Common myeloid progenitor, CD34-positive (primary cell): Measurements from ENCODE around the gene ETS1.

Source experiments
- CTCF ChIA-PET: fragments of 350-600 bp; sonication (Branson Sonifier 250); formaldehyde crosslinking; loops from one replicate; lab custom pipeline; 2021; ENCODE audit warnings: antibody characterized with exemption; lab: Charles Lee
- POLR2A ChIA-PET: fragments of 350-600 bp; sonication (Branson Sonifier 250); formaldehyde crosslinking; loops from one replicate; lab custom pipeline; 2021; ENCODE audit warnings: antibody characterized with exemption; lab: Charles Lee
- DNase-seq, 3 donors: peaks; one replicate each; pipeline versions ENCODE4 v3.0.0 to v3.0.0-alpha.2; 2013
- H3K27ac ChIP-seq, 2 experiments: 1 replicate in 1 of 2; 2 replicates in 1 of 2; pipeline ENCODE4 v1.7.0; 2013; ENCODE audit warnings: inconsistent platforms in 2 of 2, low read length in 2 of 2, mild to moderate bottlenecking in 2 of 2, low read depth in 1 of 2, moderate library complexity in 1 of 2; ENCODE audit not compliant: severe bottlenecking in 2 of 2, insufficient read depth in 1 of 2, poor library complexity in 1 of 2
- H3K27me3 ChIP-seq, 5 experiments: replicated peaks in 2 of 5; 1 replicate in 3 of 5; 2 replicates in 2 of 5; pipeline versions ENCODE4 v1.6.1 to v1.7.0; 2013; ENCODE audit warnings: low read length in 4 of 5, mild to moderate bottlenecking in 2 of 5, moderate library complexity in 2 of 5, inconsistent platforms in 1 of 5; ENCODE audit not compliant: insufficient read depth in 5 of 5, control insufficient read depth in 4 of 5
- H3K36me3 ChIP-seq, 4 experiments: 1 replicate in 2 of 4; 2 replicates in 2 of 4; pipeline versions ENCODE4 v1.6.1 to v1.7.0; 2013; ENCODE audit warnings: low read length in 3 of 4, control low read depth in 1 of 4, mild to moderate bottlenecking in 1 of 4; ENCODE audit not compliant: control insufficient read depth in 4 of 4, insufficient read depth in 4 of 4
- H3K4me1 ChIP-seq, 4 experiments: 1 replicate in 3 of 4; 2 replicates in 1 of 4; pipeline versions ENCODE4 v1.6.1 to v1.7.1; 2013; ENCODE audit warnings: low read length in 3 of 4, mild to moderate bottlenecking in 3 of 4, control low read depth in 1 of 4, inconsistent platforms in 1 of 4, moderate library complexity in 1 of 4; ENCODE audit not compliant: control insufficient read depth in 4 of 4, insufficient read depth in 4 of 4; ENCODE audit errors: control extremely low read depth in 1 of 4
- H3K4me3 ChIP-seq, 7 experiments: 1 replicate in 4 of 7; 2 replicates in 3 of 7; pipeline versions ENCODE4 v1.5.1 to v1.7.0; 2013; ENCODE audit warnings: mild to moderate bottlenecking in 7 of 7, low read length in 6 of 7, moderate library complexity in 6 of 7, inconsistent platforms in 2 of 7, low read depth in 2 of 7, control low read depth in 1 of 7; ENCODE audit not compliant: insufficient read depth in 4 of 7, control insufficient read depth in 1 of 7; ENCODE audit errors: extremely low read depth in 1 of 7
- H3K9me3 ChIP-seq, 5 experiments: 1 replicate in 4 of 5; 2 replicates in 1 of 5; pipeline versions ENCODE4 v1.6.1 to v1.7.1; 2013; ENCODE audit warnings: low read length in 4 of 5, mild to moderate bottlenecking in 2 of 5, inconsistent platforms in 1 of 5, low read depth in 1 of 5, moderate library complexity in 1 of 5; ENCODE audit not compliant: control insufficient read depth in 4 of 5, insufficient read depth in 2 of 5; ENCODE audit errors: control extremely low read depth in 1 of 5
- WGBS: methylation state at CpG from one replicate; pipeline ENCODE4 v1.1.5; 2013; ENCODE audit not compliant: insufficient coverage; 5-methylcytosine and 5-hydroxymethylcytosine counted together

The ETS1 gene

DNA sequence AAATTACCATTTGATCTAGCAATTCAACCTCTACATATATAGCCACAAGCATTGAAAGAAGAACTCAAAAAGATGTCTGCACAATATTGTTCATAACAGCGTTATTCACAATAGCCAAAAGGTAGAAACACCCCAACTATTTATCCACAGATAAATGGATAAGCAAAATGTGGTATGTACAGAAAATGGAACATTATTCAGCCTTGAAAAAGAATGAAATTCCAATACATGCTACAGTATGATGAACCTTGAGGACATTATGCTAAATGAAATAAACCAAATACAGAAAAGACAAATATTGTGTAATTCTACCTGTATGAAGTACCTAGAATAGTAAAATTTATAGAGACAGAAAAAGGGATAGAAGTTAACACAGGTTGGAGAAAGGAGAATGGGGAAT is 2.6 kb upstream of the ETS1 start:
- no peak overlapping the region for H3K4me3 ChIP-seq
- DNase-seq, result no peak
- WGBS, result no CpG with 5 or more reads among the region's 1 CpG
- H3K9me3 ChIP-seq, result no peaks in the 10 kb centered on the region
- H3K27ac ChIP-seq, result no peak overlapping the region
- CTCF ChIA-PET, result interaction anchor here (0.9 kb wide), 1 partner anchor 17 kb away, joined by 3 read pairs; no protein-coding TSS in a partner anchor
- peaks cover 0 to 6% (median 4%) of the 10 kb centered on the region in 4 experiments for H3K4me1 ChIP-seq
- no peaks in the 10 kb centered on the region for H3K27me3 ChIP-seq
- POLR2A ChIA-PET, result interaction anchor here (0.7 kb wide), 1 partner anchor 34 kb away, joined by 5 read pairs; no protein-coding TSS in a partner anchor
- H3K36me3 ChIP-seq, result no peaks in the 10 kb centered on the region

DNA sequence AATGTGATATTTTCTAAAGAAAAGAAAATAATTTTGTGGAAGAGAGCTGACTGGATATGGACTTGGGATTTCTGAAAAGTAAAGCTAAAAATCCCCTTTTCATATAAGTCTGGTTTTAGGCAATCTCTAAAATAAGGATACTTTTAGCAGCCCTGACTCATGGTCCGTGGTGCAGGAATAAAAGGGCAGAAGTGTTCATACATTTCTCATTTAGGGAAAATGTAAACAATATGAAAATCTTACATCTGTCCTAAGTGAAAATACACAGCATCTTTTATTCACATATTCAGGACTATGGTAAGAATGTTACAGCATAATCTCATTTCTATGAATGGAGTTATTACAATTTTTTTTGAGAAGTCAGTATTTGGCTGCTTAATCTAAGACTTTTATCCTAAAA is 735 bp upstream of the ETS1 start:
- Histone ChIP-seq H3K27ac (no peak overlapping the region), H3K9me3 (no peaks in the 10 kb centered on the region), H3K4me1 (peaks cover under 1 to 5% (median 3%) of the 10 kb centered on the region in 4 experiments), H3K4me3 (no peak overlapping the region), H3K27me3 (no peaks in the 10 kb centered on the region), H3K36me3 (no peaks in the 10 kb centered on the region)
- ChIA-PET CTCF (interaction anchor here (1.3 kb wide), 1 partner anchor 63 kb away, joined by 3 read pairs; no protein-coding TSS in a partner anchor), POLR2A (no interaction called here)
- DNase-seq, result no peak
- no CpG with 5 or more reads among the region's 1 CpG for WGBS

DNA sequence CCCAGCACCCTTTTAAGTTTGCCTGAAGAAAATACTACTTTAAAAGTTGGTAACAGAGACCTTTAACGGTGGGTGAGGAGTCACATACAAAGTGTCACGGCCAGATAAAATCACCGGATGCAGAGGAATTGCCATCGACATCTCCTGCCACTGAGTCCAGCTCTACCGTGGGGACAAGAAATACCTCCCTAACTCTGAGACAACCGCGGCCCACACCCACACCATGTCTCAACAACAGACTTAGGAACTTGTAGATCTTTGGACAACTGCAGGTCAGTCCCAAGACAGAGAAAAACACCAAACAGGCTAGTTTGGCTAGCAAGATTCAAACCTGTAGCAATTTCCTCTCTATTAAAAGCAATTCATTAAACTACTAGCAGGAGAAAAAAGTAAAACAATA is 669 bp downstream of the ETS1 start:
- no peak for DNase-seq
- CTCF ChIA-PET, result interaction anchor here (1.3 to 1.5 kb wide), 2 partner anchors 14 to 62 kb away, joined by 3 to 4 read pairs; no protein-coding TSS in a partner anchor
- H3K27me3 ChIP-seq, result no peaks in the 10 kb centered on the region
- WGBS, result 95% methylated on average over 6 of the region's 7 CpGs
- H3K27ac ChIP-seq, result no peak overlapping the region
- no peaks in the 10 kb centered on the region for H3K36me3 ChIP-seq
- H3K9me3 ChIP-seq, result no peaks in the 10 kb centered on the region
- H3K4me3 ChIP-seq, result no peak overlapping the region
- POLR2A ChIA-PET, result no interaction called here
- peaks cover 2 to 9% (median 5%) of the 10 kb centered on the region in 4 experiments for H3K4me1 ChIP-seq

DNA sequence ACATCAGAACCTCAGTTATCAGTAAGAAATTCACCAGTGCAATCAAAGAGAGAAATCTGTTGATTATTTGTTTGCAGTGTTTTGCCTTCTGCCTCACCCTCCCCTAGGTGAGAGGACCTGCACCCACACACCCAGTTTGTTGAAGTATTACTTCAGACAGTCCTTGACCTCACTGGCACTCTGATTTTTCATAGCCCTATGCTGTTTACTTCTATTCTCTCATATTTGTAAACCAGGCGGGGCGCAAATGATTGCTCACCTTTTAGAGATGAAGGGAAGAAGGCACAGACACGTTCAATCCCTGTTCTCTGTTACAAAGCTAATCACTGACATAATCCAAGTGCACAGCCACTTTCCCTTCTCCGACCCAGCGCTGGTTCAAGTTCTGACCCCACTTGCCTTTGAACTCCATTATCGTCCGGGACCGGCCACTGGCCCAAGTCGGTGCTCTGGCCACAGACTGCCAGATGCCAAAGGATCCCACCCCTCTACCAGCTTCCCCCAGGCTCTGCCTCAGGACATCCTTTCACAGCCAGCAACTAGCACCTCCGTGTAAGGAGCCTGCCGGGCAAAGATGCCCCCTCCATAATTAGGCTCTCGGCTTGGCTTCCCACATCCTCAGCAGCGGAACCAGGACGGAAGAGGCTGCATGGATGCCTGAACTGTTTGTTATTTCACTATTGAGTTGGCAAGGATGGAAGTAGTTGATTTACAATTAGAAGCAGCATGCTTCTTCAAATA is 1.7 kb downstream of the ETS1 start:
- no peaks in the 10 kb centered on the region for H3K36me3 ChIP-seq
- H3K27ac ChIP-seq, result no peak overlapping the region
- CTCF ChIA-PET, result interaction anchor here (1.5 kb wide), 1 partner anchor 13 kb away, joined by 4 read pairs; no protein-coding TSS in a partner anchor
- H3K9me3 ChIP-seq, result no peaks in the 10 kb centered on the region
- POLR2A ChIA-PET, result no interaction called here
- no peak for DNase-seq
- H3K4me1 ChIP-seq, result peaks cover 2 to 9% (median 5%) of the 10 kb centered on the region in 4 experiments
- no peaks in the 10 kb centered on the region for H3K27me3 ChIP-seq
- 87% methylated on average over 7 of the region's 14 CpGs for WGBS
- no peak overlapping the region for H3K4me3 ChIP-seq

DNA sequence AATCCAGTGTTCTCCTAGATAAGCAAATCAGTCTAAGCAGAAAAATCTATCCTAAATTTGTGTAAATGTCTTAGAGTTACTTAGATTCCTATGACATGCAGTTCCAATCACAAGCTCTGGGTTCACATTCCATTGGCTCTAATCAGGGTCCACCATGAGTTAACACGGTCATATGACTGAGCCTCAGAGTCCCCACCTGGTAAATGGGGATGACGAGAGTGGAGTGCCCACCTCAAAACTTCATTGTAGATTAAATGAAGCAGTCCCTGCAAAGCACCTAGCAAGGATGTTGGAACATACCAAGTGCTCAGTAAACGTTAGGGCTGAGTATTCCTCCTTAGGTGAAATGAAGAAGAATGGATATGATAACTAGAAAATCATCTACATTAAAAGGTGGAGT is 3.1 kb downstream of the ETS1 start:
- no peaks in the 10 kb centered on the region for H3K9me3 ChIP-seq
- WGBS, result 100% methylated on average over 1 of the region's 3 CpGs
- H3K27me3 ChIP-seq, result no peaks in the 10 kb centered on the region
- H3K4me3 ChIP-seq, result no peak overlapping the region
- POLR2A ChIA-PET, result no interaction called here
- CTCF ChIA-PET, result no interaction called here
- H3K36me3 ChIP-seq, result no peaks in the 10 kb centered on the region
- DNase-seq, result no peak
- H3K27ac ChIP-seq, result no peak overlapping the region
- H3K4me1 ChIP-seq, result peaks cover 2 to 9% (median 5%) of the 10 kb centered on the region in 4 experiments

DNA sequence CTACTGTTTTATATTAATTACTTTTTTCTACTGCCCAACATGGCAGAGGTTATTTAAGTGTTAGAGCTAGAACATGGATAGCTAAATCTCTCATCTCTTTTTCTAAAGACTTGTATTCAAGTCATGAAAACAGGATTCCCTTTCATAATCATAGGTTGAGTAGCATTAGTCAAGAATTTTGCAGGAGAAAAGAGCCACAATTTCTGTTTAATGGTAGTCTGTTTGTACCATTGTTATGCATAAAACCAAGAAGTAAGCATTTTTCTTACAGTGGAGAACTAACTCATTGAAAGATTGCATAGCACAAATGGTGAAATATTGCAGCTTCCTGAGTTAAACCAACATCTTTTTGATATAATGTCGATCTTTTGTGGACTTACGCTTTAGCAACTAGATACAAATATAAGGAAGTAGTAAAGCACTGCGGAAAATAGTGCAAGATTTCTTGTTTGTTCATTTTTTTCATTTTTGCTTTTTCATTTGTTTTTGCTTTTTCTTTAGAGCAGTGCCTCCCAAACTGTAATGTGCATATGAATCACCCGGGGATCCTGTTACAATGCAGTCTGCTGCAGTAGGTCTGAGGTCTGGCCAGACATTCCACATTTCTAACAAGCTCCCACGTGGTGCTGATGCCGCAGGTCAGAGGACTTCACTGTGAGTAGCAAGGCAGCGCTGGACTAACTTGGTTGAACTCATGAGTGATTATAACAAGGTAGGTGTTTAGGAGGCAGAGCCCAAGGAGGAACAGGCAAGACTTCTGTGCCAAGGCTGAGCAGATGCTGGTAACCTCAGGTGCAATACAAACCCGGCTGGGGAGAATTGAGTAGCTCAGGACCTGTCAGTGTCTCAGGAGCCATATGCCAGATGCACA is 4.6 kb downstream of the ETS1 start:
- peaks cover 2 to 9% (median 5%) of the 10 kb centered on the region in 4 experiments for H3K4me1 ChIP-seq
- 71% methylated on average over 5 of the region's 8 CpGs for WGBS
- no peak overlapping the region for H3K27ac ChIP-seq
- H3K36me3 ChIP-seq, result no peaks in the 10 kb centered on the region
- ChIA-PET CTCF (no interaction called here), POLR2A (no interaction called here)
- H3K9me3 ChIP-seq, result no peaks in the 10 kb centered on the region
- DNase-seq, result peak in 2 of 3 donors; percentile 36 to 48
- H3K27me3 ChIP-seq, result no peaks in the 10 kb centered on the region
- H3K4me3 ChIP-seq, result no peak overlapping the region
